GM19023 (cell line): Measurements from ENCODE around the gene FDPS.

Experiments
- ATAC-seq: cut with Tn5 transposase; IDR thresholded peaks from one replicate; pipeline ENCODE4 v1.9.1; 2021; ENCODE audit warnings: mild to moderate bottlenecking, moderate library complexity; ENCODE audit not compliant: unreplicated experiment

The FDPS gene

DNA sequence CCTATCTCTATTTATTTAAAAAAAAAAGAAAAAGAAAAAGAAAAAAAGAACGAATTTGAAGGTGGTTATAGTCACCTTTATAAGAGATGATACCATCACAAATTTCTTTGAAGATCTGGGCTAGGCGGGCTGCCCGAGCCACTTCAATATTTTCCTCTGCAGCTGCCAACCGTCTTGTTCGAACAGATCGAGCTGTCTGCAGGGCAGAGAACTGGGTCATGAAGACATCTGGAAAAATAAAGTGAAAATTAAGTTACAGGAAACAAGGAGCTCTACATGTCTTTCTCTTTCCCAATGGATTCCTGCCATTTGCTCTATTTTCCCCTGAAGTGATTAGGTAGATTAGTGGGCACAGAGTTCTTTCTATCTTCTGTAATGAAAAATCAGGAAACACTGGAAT, 44.0 kb downstream of the FDPS start:
- ATAC-seq = no peak

DNA sequence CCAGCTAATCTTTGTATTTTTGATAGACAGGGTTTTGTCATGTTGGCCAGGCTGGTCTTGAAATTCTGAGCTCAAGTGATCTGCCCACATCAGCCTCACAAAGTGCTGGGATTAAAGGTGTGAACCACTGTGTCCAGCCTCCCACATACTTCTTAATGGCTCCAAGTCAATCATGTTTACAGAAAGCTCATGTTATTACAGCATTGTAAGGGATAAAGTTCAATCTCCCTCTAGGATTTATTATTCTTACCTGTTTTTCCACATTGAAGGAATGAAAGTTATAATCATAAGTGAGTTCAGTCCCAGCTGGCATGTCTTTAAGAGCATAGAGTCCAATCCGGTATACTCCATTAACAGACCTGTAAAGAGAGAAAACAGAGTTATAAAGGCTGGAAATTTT, 51.4 kb downstream of the FDPS start:
- ATAC-seq = no peak
